Nucleus accumbens (tissue), 56 donors: ENCODE results near the gene SPANXN1.
"Not testable (repeated sequence)": the region's sequence is repeated elsewhere in the genome, so short reads cannot be mapped to it uniquely, and the experiment has no call there.

Experiments used
- DNase-seq, 56 donors: peaks; one replicate each; lab custom pipeline; 2025; lab: John Stamatoyannopoulos, UW

The SPANXN1 gene, protein sequence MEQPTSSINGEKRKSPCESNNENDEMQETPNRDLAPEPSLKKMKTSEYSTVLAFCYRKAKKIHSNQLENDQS

DNA sequence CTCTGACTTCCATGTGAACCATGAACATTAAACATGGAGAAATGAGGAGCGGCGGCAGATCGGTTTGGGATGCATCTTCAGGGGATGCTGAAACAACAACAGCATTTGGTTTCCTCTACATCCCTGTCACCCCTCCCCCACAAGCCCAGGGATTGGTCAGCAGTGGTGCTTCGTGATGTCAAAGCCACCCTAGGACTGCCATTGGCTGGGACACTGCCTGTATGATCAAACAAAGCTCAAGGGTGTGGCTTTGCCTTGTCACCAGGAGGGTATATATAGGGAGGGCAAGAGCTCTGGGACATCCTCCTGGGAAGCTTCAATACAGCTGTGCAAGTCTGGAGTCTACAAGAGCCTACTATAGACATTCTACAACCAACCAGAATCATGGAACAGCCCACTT, at the start of gene SPANXN1:
TSS of gene SPANXN1 (plus strand) at position 301 of the 400 bp plus-strand sequence. CDS start at position 385, 84 bp downstream.
- DNase-seq: not testable (repeated sequence)

DNA sequence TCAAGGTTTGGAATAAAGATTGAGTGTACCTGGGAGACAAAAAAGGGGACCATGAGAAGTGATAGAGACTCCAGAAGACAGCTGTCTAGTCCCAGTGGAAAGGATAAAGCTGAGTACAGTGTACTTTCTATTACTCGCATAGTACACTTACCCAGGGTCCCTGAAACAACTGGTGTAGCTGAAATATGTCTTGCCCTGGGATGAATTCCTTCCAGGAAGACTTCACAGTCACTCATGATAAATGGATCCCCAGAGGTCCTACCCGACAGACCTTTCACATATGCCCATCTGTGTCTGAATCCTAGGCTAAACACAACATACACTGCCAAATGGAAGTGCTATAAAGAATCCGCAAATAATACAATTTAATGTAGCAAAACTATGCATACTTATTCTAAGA, 48.2 kb upstream of the SPANXN1 start:
- DNase-seq: no peak

DNA sequence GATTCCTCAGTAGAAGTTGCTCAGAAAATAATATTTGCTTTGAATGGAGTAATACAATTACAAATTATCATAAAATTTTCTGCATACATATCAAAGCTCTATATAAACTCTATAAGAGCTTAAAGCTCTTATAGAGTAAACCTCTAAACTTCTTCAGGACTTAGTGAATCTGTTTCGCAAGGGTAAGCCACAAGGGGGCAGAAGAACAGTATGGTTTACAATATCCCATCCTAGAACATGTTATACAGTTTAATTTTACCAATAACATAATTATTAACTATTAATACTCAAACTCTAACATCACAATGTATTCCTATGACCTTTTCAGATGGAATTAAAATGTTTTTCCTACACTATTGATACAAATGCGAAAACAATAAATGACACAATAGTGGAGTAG, 33.8 kb upstream of the SPANXN1 start:
- peak in 5 of 56 donors; percentile 0 to 39 (median 0) for DNase-seq

DNA sequence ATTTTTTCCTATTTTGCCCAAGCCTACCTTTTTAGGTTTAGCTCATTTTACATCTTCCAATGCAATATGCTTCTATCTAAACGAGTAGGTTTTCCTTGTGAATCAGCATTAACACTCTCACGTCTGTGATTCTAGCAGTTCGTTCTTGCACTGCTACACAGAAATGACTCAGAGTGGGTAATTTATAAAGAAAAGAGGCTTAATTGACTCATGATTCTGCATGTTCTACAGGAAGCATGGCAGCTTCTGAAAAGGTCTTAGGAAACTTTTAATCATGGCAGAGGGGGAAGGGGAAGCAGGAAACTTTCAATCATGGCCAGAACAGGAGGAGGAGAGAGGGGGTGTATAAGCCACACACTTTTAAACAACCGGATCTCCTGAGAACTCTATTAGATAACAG, 44.9 kb downstream of the SPANXN1 start:
- DNase-seq: no peak
